NCI-H1417 (cell line): ENCODE data around the gene NBAS.
"Not testable (repeated sequence)": the region's sequence is repeated elsewhere in the genome, so short reads cannot be mapped to it uniquely, and the experiment has no call there.

Source experiments
- DNase-seq, 3 experiments: peaks; one replicate each; lab custom pipeline; 2025; lab: John Stamatoyannopoulos, UW

The NBAS gene

GRCh38 chr2:15260835-15261234, 300.3 kb downstream of the NBAS start:
- DNase-seq: peak in 2 of 3 experiments; percentile 61 to 85

GRCh38 chr2:15260196-15260595, 300.9 kb downstream of the NBAS start:
- DNase-seq: peak in 2 of 3 experiments; percentile 42 to 55

GRCh38 chr2:15259356-15259756, 301.8 kb downstream of the NBAS start:
- peak; percentile 39 to 84 (median 79) for DNase-seq

- DNase-seq: not testable (repeated sequence)
Measured at GRCh38 chr2:15258385-15258784, 302.7 kb downstream of the NBAS start.

- DNase-seq: no peak
Measured at GRCh38 chr2:15253835-15254286, 307.3 kb downstream of the NBAS start.

- no peak for DNase-seq
Measured at GRCh38 chr2:15253247-15253646, 307.9 kb downstream of the NBAS start.

GRCh38 chr2:15251753-15252152, 309.4 kb downstream of the NBAS start:
- no peak for DNase-seq

GRCh38 chr2:15250946-15251345, 310.2 kb downstream of the NBAS start:
- not testable (repeated sequence) for DNase-seq

GRCh38 chr2:15246870-15247269, 314.3 kb downstream of the NBAS start:
- no peak for DNase-seq

GRCh38 chr2:15243762-15244161, 317.4 kb downstream of the NBAS start:
- DNase-seq: peak in 1 of 3 experiments; percentile 23

GRCh38 chr2:15242936-15243461, 318.1 kb downstream of the NBAS start:
- no peak for DNase-seq

GRCh38 chr2:15241929-15242328, 319.2 kb downstream of the NBAS start:
- no peak for DNase-seq

GRCh38 chr2:15241201-15241600, 319.9 kb downstream of the NBAS start:
- DNase-seq: no peak

- DNase-seq: no peak
Measured at GRCh38 chr2:15238028-15238427, 323.1 kb downstream of the NBAS start.

GRCh38 chr2:15230599-15231192, 330.4 kb downstream of the NBAS start:
- no peak for DNase-seq

GRCh38 chr2:15226661-15227060, 334.5 kb downstream of the NBAS start:
- no peak for DNase-seq

- no peak for DNase-seq
Measured at GRCh38 chr2:15225131-15225530, 336.0 kb downstream of the NBAS start.

GRCh38 chr2:15224641-15225040, 336.5 kb downstream of the NBAS start:
- DNase-seq: no peak

- no peak for DNase-seq
Measured at GRCh38 chr2:15223887-15224286, 337.2 kb downstream of the NBAS start.

- no peak for DNase-seq
Measured at GRCh38 chr2:15222856-15223255, 338.3 kb downstream of the NBAS start.

- DNase-seq: peak in 1 of 3 experiments; percentile 49
Measured at GRCh38 chr2:15220603-15221002, 340.5 kb downstream of the NBAS start.

- DNase-seq: no peak
Measured at GRCh38 chr2:15218423-15219086, 342.6 kb downstream of the NBAS start.

GRCh38 chr2:15212249-15212648, 348.9 kb downstream of the NBAS start:
- DNase-seq: no peak
